Subcutaneous abdominal adipose tissue (tissue), 5 donors: ENCODE results near the gene COL5A1.

Experiments
- H3K27ac ChIP-seq: one replicate; pipeline ENCODE4 v1.7.0; 2013; ENCODE audit warnings: low read depth, mild to moderate bottlenecking, inconsistent platforms, low read length, moderate library complexity
- H3K27me3 ChIP-seq, 5 donors: one replicate each; pipeline ENCODE4 v1.7.0; 2013; ENCODE audit warnings: low read length in 5 of 5, inconsistent platforms in 1 of 5; ENCODE audit not compliant: control insufficient read depth in 5 of 5, insufficient read depth in 4 of 5
- H3K36me3 ChIP-seq, 5 donors: one replicate each; pipeline ENCODE4 v1.7.0; 2013; ENCODE audit warnings: low read length in 5 of 5; ENCODE audit not compliant: control insufficient read depth in 5 of 5, insufficient read depth in 5 of 5
- H3K4me1 ChIP-seq, 5 donors: one replicate each; pipeline ENCODE4 v1.7.0; 2013; ENCODE audit warnings: low read length in 5 of 5, mild to moderate bottlenecking in 3 of 5, moderate library complexity in 1 of 5; ENCODE audit not compliant: control insufficient read depth in 5 of 5, insufficient read depth in 5 of 5
- H3K4me3 ChIP-seq, 5 donors: one replicate each; pipeline ENCODE4 v1.7.0; 2013; ENCODE audit warnings: low read length in 5 of 5, low read depth in 1 of 5
- H3K9ac ChIP-seq, 5 donors: one replicate each; pipeline ENCODE4 v1.7.0; 2013; ENCODE audit warnings: low read length in 5 of 5, mild to moderate bottlenecking in 4 of 5, moderate library complexity in 3 of 5
- H3K9me3 ChIP-seq, 5 donors: one replicate each; pipeline ENCODE4 v1.7.0; 2013; ENCODE audit warnings: low read length in 5 of 5; ENCODE audit not compliant: control insufficient read depth in 5 of 5
- donor health status: healthy.
- donor health status: healthy.
- donor health status: healthy.
- donor health status: healthy.
- donor health status: healthy.

The COL5A1 gene

DNA sequence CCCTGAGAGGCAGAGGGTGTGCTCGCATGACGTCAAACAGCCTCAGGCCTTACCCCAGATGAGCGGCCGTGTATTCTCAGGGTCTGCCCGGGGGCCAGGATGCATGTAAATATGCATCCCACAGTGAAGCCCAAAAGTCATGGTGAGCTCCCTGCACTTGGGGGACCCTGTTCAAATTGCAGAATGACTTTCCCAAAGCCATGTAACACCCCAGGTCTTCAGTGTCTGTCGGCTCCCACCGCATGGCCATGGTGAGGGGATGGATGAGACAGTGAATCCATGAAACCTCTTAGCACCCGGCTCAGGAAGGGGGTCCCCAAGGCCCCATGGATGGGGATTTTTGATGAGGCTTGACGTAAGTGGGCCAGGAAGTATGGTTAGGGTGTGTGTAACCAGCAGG, 9.3 kb upstream of the COL5A1 start:
- Histone ChIP-seq H3K36me3 (no peaks in the 10 kb centered on the region), H3K27me3 (no peaks in the 10 kb centered on the region), H3K4me1 (no peaks in the 10 kb centered on the region), H3K9ac (no peak overlapping the region), H3K27ac (no peak overlapping the region), H3K4me3 (no peak overlapping the region), H3K9me3 (no peaks in the 10 kb centered on the region)

DNA sequence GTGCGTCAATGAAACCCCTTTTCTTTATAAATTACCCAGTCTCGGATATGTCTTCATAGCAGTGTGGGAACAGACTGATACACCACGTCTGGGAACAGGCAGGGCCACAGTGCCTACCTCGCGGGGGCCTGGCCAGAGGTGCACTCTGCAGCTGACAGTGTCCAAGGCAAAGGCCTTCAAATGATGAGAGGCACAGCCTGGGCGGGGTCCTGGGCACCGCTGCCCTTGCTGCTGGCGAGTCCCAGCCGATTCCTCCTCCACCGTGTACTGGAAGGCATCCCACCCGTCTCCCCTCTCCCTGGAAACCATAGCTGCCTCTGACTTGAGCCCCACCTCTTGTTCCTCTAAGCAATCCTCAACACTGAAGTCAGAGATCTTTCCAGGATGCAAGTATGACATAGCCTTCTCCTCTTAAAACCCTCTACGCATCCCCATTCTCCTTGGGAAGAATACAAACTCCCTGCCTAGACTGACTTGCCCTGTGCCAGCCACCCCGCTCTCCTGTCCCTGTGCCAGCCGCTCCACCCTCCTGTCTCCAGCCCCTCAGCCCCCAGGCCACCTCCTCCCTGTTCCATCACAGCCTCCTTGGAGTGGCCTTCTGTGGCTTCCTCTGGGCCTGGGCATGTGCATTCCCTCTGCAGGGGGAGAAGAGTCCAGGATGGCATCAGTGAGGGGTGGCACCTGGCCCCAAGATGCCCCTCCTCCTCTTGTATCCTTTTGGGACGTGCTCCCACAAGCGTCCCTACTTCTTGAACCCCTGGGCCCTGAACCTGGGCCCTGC, 8.1 kb upstream of the COL5A1 start:
- H3K4me3 ChIP-seq = no peak overlapping the region
- H3K9ac ChIP-seq = no peak overlapping the region
- peaks cover 0 to 5% (median 0%) of the 10 kb centered on the region in 5 donors for H3K4me1 ChIP-seq
- H3K9me3 ChIP-seq = no peaks in the 10 kb centered on the region
- H3K27me3 ChIP-seq = no peaks in the 10 kb centered on the region
- no peak overlapping the region for H3K27ac ChIP-seq
- no peaks in the 10 kb centered on the region for H3K36me3 ChIP-seq

DNA sequence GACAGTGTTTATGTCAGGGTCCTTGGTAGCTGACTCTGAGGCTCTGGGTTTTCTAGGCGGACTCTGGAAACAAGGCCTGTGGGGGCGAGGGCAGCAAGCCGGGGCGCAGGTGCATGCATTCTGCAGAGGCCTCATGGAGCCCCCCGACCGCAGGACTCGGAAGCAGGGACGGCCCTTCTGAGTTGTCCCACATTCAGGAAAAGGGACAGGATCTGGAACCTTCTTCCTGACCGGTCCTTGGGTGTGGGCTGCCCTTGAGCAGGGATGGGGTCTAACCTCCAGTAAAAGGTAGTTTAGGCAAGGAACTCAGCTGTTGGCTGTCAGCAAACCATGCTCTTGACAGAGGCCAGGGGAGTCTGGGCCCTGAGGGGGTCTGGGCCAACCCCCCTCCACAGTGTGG, 7.4 kb upstream of the COL5A1 start:
- Histone ChIP-seq H3K9ac (no peak overlapping the region), H3K9me3 (no peaks in the 10 kb centered on the region), H3K36me3 (no peaks in the 10 kb centered on the region), H3K4me1 (peaks cover 0 to 6% (median 0%) of the 10 kb centered on the region in 5 donors), H3K27me3 (no peaks in the 10 kb centered on the region), H3K27ac (no peak overlapping the region), H3K4me3 (no peak overlapping the region)

DNA sequence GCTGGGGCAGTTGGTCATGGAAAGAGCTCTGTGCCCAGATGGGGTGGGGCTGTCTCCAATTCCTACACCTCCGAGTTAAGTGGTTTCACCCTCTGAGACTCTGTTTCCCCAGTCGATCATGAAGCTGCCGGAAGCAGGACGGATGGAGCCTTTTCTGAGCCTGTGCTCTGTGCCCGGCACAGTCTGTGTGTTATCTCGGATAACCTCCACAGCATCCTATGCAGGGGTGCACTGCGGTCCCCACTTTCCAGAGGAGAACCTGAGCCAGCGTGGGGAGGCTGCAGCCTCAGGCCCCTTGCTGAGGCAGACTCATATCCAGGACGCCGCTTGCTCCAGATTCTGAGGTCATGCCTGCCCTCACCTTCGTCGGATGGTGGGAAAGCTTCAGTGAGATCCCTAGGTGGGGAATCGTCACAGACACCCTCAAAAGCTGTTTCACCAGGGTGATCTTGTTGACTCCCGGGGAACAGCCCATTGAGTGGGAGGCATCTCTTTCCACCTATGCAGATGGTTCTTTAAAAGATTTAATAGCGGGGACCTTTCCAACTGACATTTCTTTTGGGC, 6.9 kb upstream of the COL5A1 start:
- H3K9ac ChIP-seq = no peak overlapping the region
- H3K27ac ChIP-seq = no peak overlapping the region
- H3K4me1 ChIP-seq = peaks cover 0 to 6% (median 3%) of the 10 kb centered on the region in 5 donors
- H3K27me3 ChIP-seq = no peaks in the 10 kb centered on the region
- H3K36me3 ChIP-seq = no peaks in the 10 kb centered on the region
- H3K4me3 ChIP-seq = no peak overlapping the region
- no peaks in the 10 kb centered on the region for H3K9me3 ChIP-seq

DNA sequence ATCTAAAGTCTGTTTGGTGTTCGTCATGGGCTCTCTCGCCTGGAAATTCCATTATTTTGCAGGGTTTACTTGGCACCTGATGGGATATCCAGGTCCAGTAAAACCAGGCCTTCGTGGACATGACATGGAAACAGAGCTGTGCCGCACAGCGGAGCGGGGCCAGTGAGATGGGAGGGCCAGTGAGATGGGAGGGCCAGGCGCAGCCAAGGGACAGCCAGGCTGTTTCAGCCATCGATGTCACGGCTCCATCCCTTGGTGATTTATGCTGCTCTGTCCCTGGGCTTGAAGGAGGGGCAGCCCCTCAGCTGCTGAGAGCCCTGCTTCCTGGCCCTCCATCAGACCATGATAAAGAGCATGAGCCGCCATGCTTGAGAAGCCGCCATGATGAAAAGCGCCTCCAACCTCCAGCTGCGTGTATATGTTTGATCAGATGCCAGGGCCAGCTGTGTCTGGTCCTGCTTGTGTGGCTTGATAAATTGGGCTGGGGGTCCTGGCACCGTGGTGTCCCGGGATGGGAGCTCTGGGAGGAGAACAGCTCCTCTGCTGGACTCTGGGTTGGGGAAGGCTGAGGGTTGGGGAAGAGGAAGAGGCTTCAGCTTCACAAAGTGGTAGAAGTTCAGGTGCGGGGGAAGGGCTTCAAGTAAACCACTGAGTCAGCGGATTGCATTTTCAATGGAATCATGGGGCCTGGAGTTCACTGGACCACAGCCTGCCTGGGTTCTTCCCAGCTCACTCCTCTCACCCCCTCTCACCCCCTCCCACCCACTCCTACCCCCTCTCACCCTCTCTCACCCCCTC, 6.1 kb upstream of the COL5A1 start:
- no peak overlapping the region for H3K27ac ChIP-seq
- no peak overlapping the region for H3K9ac ChIP-seq
- H3K4me3 ChIP-seq = no peak overlapping the region
- H3K27me3 ChIP-seq = no peaks in the 10 kb centered on the region
- H3K9me3 ChIP-seq = no peaks in the 10 kb centered on the region
- H3K4me1 ChIP-seq = peaks cover 3 to 12% (median 9%) of the 10 kb centered on the region in 5 donors
- no peaks in the 10 kb centered on the region for H3K36me3 ChIP-seq

DNA sequence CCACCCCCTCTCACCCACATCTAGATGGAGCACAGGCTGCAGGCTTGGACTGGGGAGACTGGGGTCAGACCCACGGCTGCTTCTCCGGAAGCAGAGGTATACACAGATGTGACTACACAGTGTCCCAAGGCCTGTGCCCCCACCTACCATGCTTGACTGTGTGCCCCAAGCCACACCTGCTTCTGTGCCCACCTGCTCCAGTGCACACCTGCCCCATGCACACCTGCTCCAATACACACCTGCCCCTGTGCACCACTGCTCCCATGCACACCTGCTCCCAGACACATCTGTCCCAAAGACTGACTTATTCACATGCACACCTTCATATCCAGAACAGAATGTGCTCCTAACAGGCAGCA, 5.5 kb upstream of the COL5A1 start:
- H3K27me3 ChIP-seq = peaks cover 0 to 3% (median 0%) of the 10 kb centered on the region in 5 donors
- no peak overlapping the region for H3K4me3 ChIP-seq
- H3K27ac ChIP-seq = no peak overlapping the region
- no peak overlapping the region for H3K9ac ChIP-seq
- no peaks in the 10 kb centered on the region for H3K36me3 ChIP-seq
- no peaks in the 10 kb centered on the region for H3K9me3 ChIP-seq
- H3K4me1 ChIP-seq = peaks cover 3 to 18% (median 15%) of the 10 kb centered on the region in 5 donors

DNA sequence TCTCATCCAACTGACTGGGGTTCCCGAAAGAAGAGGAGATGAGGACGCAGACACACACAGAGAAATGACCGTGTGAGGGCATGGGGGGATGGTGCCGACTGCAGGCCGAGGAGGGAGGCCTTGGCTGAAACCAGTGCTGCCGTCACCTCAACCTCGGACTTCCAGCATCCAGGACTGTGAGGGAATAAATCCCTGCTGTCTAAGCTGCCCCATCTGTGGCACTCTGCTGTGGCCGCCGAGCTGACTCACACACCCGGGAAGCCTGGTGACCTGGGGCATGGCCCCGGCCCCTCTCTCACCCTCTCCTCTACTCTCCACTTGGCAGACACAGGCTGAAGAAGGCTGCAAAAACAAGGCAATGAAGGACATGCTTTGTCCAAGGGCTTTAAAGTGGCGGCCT, 4.4 kb upstream of the COL5A1 start:
- Histone ChIP-seq H3K4me1 (peaks cover 3 to 25% (median 18%) of the 10 kb centered on the region in 5 donors), H3K27me3 (peaks cover 0 to 3% (median 0%) of the 10 kb centered on the region in 5 donors), H3K36me3 (no peaks in the 10 kb centered on the region), H3K4me3 (no peak overlapping the region), H3K27ac (no peak overlapping the region), H3K9ac (no peak overlapping the region), H3K9me3 (no peaks in the 10 kb centered on the region)

DNA sequence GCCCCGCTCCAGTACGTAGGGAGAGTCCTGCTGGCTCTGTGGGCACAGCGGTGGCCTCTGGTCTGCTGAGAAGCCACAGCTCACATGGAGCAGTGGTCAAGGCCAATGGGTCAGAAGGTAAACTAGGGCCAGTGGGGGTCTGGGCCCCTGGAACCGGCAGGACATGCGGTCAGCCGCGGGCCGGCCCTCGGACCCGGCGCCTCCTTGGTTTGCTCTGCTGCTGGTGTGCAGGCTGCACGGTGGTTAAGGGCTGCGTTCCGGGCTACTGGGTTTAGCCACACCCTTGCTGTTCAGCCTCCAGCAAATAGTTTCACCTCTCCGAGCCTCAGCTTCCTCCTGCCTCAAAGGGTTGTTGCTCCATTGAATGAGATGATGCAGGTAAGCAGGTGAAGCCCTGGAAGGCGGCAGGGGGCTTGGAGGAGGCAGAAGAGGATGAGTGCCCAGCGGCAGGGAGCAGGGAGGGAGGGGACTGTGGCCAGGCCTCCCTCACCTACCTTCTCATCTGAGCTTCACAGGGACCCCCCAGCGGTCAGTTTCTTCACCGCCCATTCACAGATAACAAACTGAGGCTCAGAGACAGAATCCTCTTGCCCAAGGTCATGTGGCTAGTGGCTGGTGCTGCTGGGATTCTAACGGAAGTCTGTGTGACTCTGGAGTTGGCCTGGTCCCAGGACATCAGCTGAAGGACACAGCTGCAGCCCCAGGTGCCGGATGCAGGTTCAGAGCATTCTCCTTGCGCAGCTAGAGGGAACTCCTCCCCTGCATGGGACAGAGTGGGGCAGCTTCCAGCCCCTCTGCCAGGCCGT, 3.7 kb upstream of the COL5A1 start:
- Histone ChIP-seq H3K4me3 (no peak overlapping the region), H3K4me1 (peaks cover 3 to 31% (median 23%) of the 10 kb centered on the region in 5 donors), H3K27ac (no peak overlapping the region), H3K9me3 (no peaks in the 10 kb centered on the region), H3K36me3 (no peaks in the 10 kb centered on the region), H3K27me3 (peaks cover 0 to 3% (median 0%) of the 10 kb centered on the region in 5 donors), H3K9ac (no peak overlapping the region)

DNA sequence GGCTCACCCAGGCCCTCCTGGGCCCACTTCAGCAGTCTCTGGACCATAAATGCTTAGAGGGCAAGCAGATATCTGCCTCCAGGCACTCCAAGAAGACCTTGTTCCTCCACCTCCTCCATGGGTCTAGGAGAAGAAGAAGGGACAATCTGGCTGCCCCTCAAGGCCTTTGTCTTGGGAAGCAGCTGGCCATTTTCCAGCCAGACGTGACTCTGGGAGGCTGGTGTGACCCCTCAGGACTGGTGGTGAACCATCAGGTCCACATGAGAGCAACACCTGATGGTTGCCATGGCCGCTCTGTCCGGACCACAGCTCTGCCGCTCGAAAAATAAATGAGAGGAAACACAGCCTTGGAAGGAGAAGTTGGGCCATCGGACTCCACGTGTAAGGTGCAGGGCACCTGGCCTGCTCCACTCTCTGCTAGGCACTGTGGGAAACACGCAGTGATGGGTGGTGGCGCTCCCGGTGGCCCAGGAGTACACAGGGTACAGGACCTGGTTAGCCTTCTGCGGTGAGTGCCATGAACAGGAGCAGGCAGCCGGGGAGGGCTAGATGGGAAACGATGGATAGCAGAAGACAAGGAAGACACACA, 3.0 kb upstream of the COL5A1 start:
- Histone ChIP-seq H3K4me1 (peaks cover 3 to 38% (median 30%) of the 10 kb centered on the region in 5 donors), H3K27me3 (peaks cover 0 to 6% (median 0%) of the 10 kb centered on the region in 5 donors), H3K9me3 (no peaks in the 10 kb centered on the region)

More for the DNA sequence above, 3.0 kb upstream of the COL5A1 start:
- no peak overlapping the region for H3K27ac ChIP-seq
- no peak overlapping the region for H3K4me3 ChIP-seq
- H3K9ac ChIP-seq = no peak overlapping the region
- no peaks in the 10 kb centered on the region for H3K36me3 ChIP-seq
